ENCODE data around the gene RNF207. TPM values are rescaled to one million over a fixed set of nuclear protein-coding genes. Genes with fewer than 3 reads are reported as not detected.

Gene RNF207
- total and polyA plus RNA-seq, 4 donors = 8.0 to 14.4 (median 12.3) TPM

- H3K36me3 ChIP-seq (ENCODE audit: control insufficient read depth in 4 of 4, insufficient read depth in 4 of 4, low read length in 4 of 4) = no peaks in the 10 kb centered on the region
- no peak overlapping the region for H3K9ac ChIP-seq (ENCODE audit: insufficient read depth in 1 of 2, low read length in 2 of 2)
- no peaks in the 10 kb centered on the region for H3K9me3 ChIP-seq (ENCODE audit: control insufficient read depth in 4 of 4, insufficient read depth in 3 of 4, low read length in 3 of 4)
- no peak overlapping the region for H3K27ac ChIP-seq (ENCODE audit: low read depth in 1 of 2, low read length in 1 of 2)
- H3K27me3 ChIP-seq (ENCODE audit: control insufficient read depth in 3 of 3, insufficient read depth in 3 of 3, low read length in 2 of 3) = peaks cover 21 to 53% (median 41%) of the 10 kb centered on the region in 3 donors
- ATAC-seq (ENCODE audit: insufficient read depth, low FRiP score) (peak; percentile 83), DNase-seq (peak; percentile 83 to 90 (median 88))
- WGBS, 2 donors = 2 to 4% methylated on average over 56 to 79 of the region's 79 CpGs
- no peak overlapping the region for H3K4me3 ChIP-seq
- peaks cover 0 to 22% (median 4%) of the 10 kb centered on the region in 5 donors for H3K4me1 ChIP-seq (ENCODE audit: control insufficient read depth in 5 of 5, insufficient read depth in 5 of 5, low read length in 5 of 5)
- TF ChIP-seq CTCF (IDR thresholded peaks at IDR 0.05; ENCODE audit: control extremely low read depth, extremely low read depth) = peak; percentile 82
These were observed 39.4 kb downstream of the RNF207 start for GRCh38 chr1:6245086-6245868.

GRCh38 chr1:6245869-6246496, 40.1 kb downstream of the RNF207 start:
- Histone ChIP-seq H3K9me3 (ENCODE audit: control insufficient read depth in 4 of 4, insufficient read depth in 3 of 4, low read length in 3 of 4) (no peaks in the 10 kb centered on the region), H3K4me3 (no peak overlapping the region), H3K27ac (ENCODE audit: low read depth in 1 of 2, low read length in 1 of 2) (no peak overlapping the region), H3K36me3 (ENCODE audit: control insufficient read depth in 4 of 4, insufficient read depth in 4 of 4, low read length in 4 of 4) (no peaks in the 10 kb centered on the region), H3K9ac (ENCODE audit: insufficient read depth in 1 of 2, low read length in 2 of 2) (no peak overlapping the region), H3K27me3 (ENCODE audit: control insufficient read depth in 3 of 3, insufficient read depth in 3 of 3, low read length in 2 of 3) (peaks cover 16 to 53% (median 34%) of the 10 kb centered on the region in 3 donors), H3K4me1 (ENCODE audit: control insufficient read depth in 5 of 5, insufficient read depth in 5 of 5, low read length in 5 of 5) (peaks cover 0 to 22% (median 4%) of the 10 kb centered on the region in 5 donors)
- ATAC-seq (ENCODE audit: insufficient read depth, low FRiP score) (no peak), DNase-seq (no peak)
- 3 to 4% methylated on average over 46 to 49 of the region's 49 CpGs for WGBS, 2 donors
- no peak for TF ChIP-seq CTCF (IDR thresholded peaks at IDR 0.05; ENCODE audit: control extremely low read depth, extremely low read depth)

- ATAC-seq (ENCODE audit: insufficient read depth, low FRiP score) (peak; percentile 71), DNase-seq (peak; percentile 88 to 90 (median 88))
These were observed 40.9 kb downstream of the RNF207 start for GRCh38 chr1:6246497-6247467.

More at GRCh38 chr1:6246497-6247467, 40.9 kb downstream of the RNF207 start:
- H3K4me1 ChIP-seq (ENCODE audit: control insufficient read depth in 5 of 5, insufficient read depth in 5 of 5, low read length in 5 of 5) = peaks cover 0 to 19% (median 2%) of the 10 kb centered on the region in 5 donors
- H3K36me3 ChIP-seq (ENCODE audit: control insufficient read depth in 4 of 4, insufficient read depth in 4 of 4, low read length in 4 of 4) = no peaks in the 10 kb centered on the region
- H3K27ac ChIP-seq (ENCODE audit: low read depth in 1 of 2, low read length in 1 of 2) = no peak overlapping the region
- H3K9me3 ChIP-seq (ENCODE audit: control insufficient read depth in 4 of 4, insufficient read depth in 3 of 4, low read length in 3 of 4) = no peaks in the 10 kb centered on the region
- peak; percentile 93 for TF ChIP-seq CTCF (IDR thresholded peaks at IDR 0.05; ENCODE audit: control extremely low read depth, extremely low read depth)
- H3K4me3 ChIP-seq = no peak overlapping the region
- peaks cover 12 to 50% (median 26%) of the 10 kb centered on the region in 3 donors for H3K27me3 ChIP-seq (ENCODE audit: control insufficient read depth in 3 of 3, insufficient read depth in 3 of 3, low read length in 2 of 3)
- 6 to 7% methylated on average over 30 of the region's 30 CpGs for WGBS, 2 donors
- no peak overlapping the region for H3K9ac ChIP-seq (ENCODE audit: insufficient read depth in 1 of 2, low read length in 2 of 2)
